Small intestine (tissue), 16 donors: ENCODE results near the gene FNDC5. TPM values are rescaled to one million over a fixed set of nuclear protein-coding genes. Genes with fewer than 3 reads are reported as not detected.

Experiments
- DNase-seq, 2 donors: peaks; one replicate each; pipeline versions ENCODE4 v3.0.0 to v3.0.0-alpha.2; 2013
- FAIRE-seq: peaks from 2 replicates; lab custom pipeline; 2012; peaks lifted over from hg19 to GRCh38; lab: Jason Lieb, UNC
- H3K27ac ChIP-seq, 3 donors: one replicate each; pipeline ENCODE4 v1.5.1; 2013; ENCODE audit warnings: low read length in 2 of 3, mild to moderate bottlenecking in 2 of 3, control low read depth in 1 of 3, inconsistent platforms in 1 of 3, low read depth in 1 of 3, moderate library complexity in 1 of 3
- H3K27me3 ChIP-seq, 3 donors: one replicate each; pipeline ENCODE4 v1.6.1; 2013; ENCODE audit warnings: low read length in 3 of 3, inconsistent platforms in 1 of 3; ENCODE audit not compliant: control insufficient read depth in 3 of 3, insufficient read depth in 3 of 3
- H3K36me3 ChIP-seq, 3 donors: one replicate each; pipeline ENCODE4 v1.6.1; 2013; ENCODE audit warnings: low read length in 3 of 3, inconsistent platforms in 1 of 3, low read depth in 1 of 3, mild to moderate bottlenecking in 1 of 3, moderate library complexity in 1 of 3; ENCODE audit not compliant: control insufficient read depth in 3 of 3, insufficient read depth in 2 of 3
- H3K4me1 ChIP-seq, 3 donors: one replicate each; pipeline ENCODE4 v1.6.1; 2013; ENCODE audit warnings: low read length in 2 of 3, inconsistent platforms in 1 of 3, low read depth in 1 of 3, mild to moderate bottlenecking in 1 of 3, moderate library complexity in 1 of 3; ENCODE audit not compliant: control insufficient read depth in 3 of 3, insufficient read depth in 2 of 3
- H3K4me3 ChIP-seq, 3 donors: one replicate each; pipeline ENCODE4 v1.5.1; 2013; ENCODE audit warnings: low read length in 3 of 3, control low read depth in 1 of 3, inconsistent platforms in 1 of 3, low read depth in 1 of 3, mild to moderate bottlenecking in 1 of 3, moderate library complexity in 1 of 3
- H3K9me3 ChIP-seq, 2 donors: one replicate each; pipeline ENCODE4 v1.6.1; 2013; ENCODE audit warnings: low read depth in 1 of 2, low read length in 1 of 2; ENCODE audit not compliant: control insufficient read depth in 2 of 2, insufficient read depth in 1 of 2
- WGBS, 3 donors: extraction: QIAGEN DNeasy Blood & Tissue Kit; methylation state at CpG; one replicate each; pipeline ENCODE4 v1.1.7; 2013; 5-methylcytosine and 5-hydroxymethylcytosine counted together
- long read RNA-seq, 10 donors: transcript quantifications; one replicate each; lab custom pipeline, GENCODE V29; 2026
- polyA plus RNA-seq, 4 donors: library from polyadenylated mRNA; stranded (reverse) in 3 of 4; unstranded in 1 of 4; fragments of 200-250 nt in 3 of 4; fragments of 120-200 nt in 1 of 4; gene quantifications; one replicate each; pipeline versions ENCODE4 v1.2.1 to v1.2.3, GENCODE V29; 2013
- donor health status: healthy with polysubstance abuse.
- donor health status: control.
- donor health status: control.
- donor health status: Bipolar disorder and iron deficiency.
- donor health status: healthy.

Gene FNDC5
- 1 to 10 TPM in 3 of 4 donors, not detected in 1; 1.1 to 5.5 (median 1.2) TPM for polyA plus RNA-seq
- long read RNA-seq, donor 1 = 0 reads
- long read RNA-seq, donor 2, partial matches to known transcripts = 0 of 1 reads
- long read RNA-seq, donor 2, other reads (novel, unspliced or antisense) = 0 of 1 reads
- long read RNA-seq, donor 3 = 0 reads
- long read RNA-seq, donor 4 = 0 reads
- long read RNA-seq, donor 5 = 0 reads
- long read RNA-seq, donor 6 = 0 reads
- long read RNA-seq, donor 7 = 0 reads
- long read RNA-seq, donor 8 = 0 reads
- long read RNA-seq, donor 9 = 0 reads
- long read RNA-seq, donor 10, partial matches to known transcripts = 0 of 1 reads
- long read RNA-seq, donor 10, other reads (novel, unspliced or antisense) = 0 of 1 reads

- H3K36me3 ChIP-seq = peaks cover 0 to 7% (median 2%) of the 10 kb centered on the region in 3 donors
- DNase-seq = peak in 1 of 2 donors; percentile 53
- peaks cover 0 to 19% (median 14%) of the 10 kb centered on the region in 3 donors for H3K27me3 ChIP-seq
- no peak for FAIRE-seq
- H3K27ac ChIP-seq = no peak within 1 kb of the TSS
- H3K4me3 ChIP-seq = peak within 1 kb of the TSS in 2 of 3 donors; percentile 45 to 56
- H3K9me3 ChIP-seq = no peaks in the 10 kb centered on the region
- peaks cover 0 to 11% (median 0%) of the 10 kb centered on the region in 3 donors for H3K4me1 ChIP-seq
- 2% methylated on average over 42 to 98 of the region's 99 CpGs for WGBS, 3 donors
Measured at GRCh38 chr1:32870615-32871363, at the start of gene FNDC5. FNDC5 (minus strand) TSS chr1:32870912.

DNA sequence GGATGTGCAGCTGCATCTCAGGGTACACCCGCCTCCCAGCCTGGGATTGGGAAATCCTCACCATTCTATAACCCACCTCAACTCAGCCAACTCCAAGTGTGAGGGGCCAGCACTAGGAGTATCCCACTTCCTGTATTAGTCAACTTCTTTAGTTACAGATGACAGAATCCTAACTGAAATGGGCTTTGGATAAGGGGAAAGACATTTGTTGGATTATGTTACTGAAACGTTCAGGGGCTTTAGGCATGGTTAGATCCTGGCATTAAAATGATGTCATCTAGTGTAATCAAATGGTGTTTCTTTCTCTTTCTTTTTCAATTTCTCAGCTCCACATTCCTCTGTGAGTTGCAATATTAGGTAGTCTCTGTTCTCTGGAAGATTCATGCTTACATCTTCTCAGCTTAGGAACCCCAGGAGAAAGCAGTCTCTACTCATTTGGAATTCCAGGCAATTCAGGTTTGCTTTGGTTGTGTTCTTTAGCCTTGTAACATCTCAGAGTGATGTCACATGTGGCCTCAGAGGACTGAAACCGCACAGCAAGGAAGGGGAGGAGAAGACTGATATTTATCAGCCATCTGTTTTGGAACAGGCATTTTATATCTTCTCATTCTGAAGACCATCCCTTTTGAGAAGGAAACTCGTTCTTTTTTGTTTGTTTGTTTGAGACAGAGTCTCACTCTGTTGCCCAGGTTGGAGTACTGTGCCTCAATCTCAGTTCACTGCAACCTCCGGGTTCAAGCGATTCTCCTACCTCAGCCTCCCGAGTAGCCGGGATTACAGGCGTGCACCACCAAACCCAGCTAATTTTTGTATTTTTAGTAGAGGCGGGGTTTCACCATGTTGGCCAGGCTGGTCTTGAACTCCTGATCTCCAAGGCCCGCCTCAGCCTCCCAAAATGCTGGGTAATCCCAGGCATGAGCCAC is 49.4 kb upstream of the FNDC5 start:
- Histone ChIP-seq H3K4me3 (no peak overlapping the region), H3K9me3 (peaks cover 0 to 3% of the 10 kb centered on the region in 2 donors), H3K4me1 (peaks cover 0 to 9% (median 2%) of the 10 kb centered on the region in 3 donors), H3K27ac (peak overlapping the region in 1 of 3 donors; percentile 45), H3K36me3 (no peaks in the 10 kb centered on the region), H3K27me3 (no peaks in the 10 kb centered on the region)
- FAIRE-seq (no peak), DNase-seq (no peak)
- 79 to 80% (median 80%) methylated on average over 11 of the region's 11 CpGs for WGBS, 3 donors

- Histone ChIP-seq H3K27ac (no peak overlapping the region), H3K4me1 (peaks cover 0 to 2% (median 0%) of the 10 kb centered on the region in 3 donors), H3K4me3 (no peak overlapping the region), H3K27me3 (no peaks in the 10 kb centered on the region), H3K9me3 (peaks cover 0 to 3% of the 10 kb centered on the region in 2 donors), H3K36me3 (no peaks in the 10 kb centered on the region)
- FAIRE-seq (no peak), DNase-seq (peak; percentile 26 to 73)
- WGBS, 3 donors = 21 to 39% (median 22%) methylated on average over 1 of the region's 1 CpG
Measured at GRCh38 chr1:32918179-32918578, 47.5 kb upstream of the FNDC5 start.

DNA sequence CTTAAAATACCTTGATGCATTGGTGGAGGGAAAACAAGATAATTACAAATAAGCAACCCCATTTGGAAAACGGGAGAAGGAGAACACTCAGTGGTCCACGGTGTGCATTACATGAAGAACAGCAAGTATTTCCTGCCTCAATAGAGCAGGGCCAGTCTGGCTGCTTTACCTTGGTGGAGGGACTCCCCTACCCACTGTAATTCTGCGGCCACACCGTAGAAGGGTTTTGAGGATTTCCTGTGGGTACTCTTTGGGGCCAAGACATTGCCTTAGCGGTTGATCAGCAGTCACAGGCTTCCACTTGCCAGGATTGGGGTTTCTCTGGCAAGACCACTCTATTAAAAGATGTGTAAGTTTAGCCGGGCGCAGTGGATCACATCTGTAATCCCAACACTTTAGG is 46.8 kb upstream of the FNDC5 start:
- Histone ChIP-seq H3K9me3 (peaks cover 0 to 3% of the 10 kb centered on the region in 2 donors), H3K36me3 (no peaks in the 10 kb centered on the region), H3K27me3 (no peaks in the 10 kb centered on the region), H3K27ac (no peak overlapping the region), H3K4me1 (peaks cover 0 to 2% (median under 1%) of the 10 kb centered on the region in 3 donors), H3K4me3 (no peak overlapping the region)
- FAIRE-seq (no peak), DNase-seq (no peak)
- WGBS, 3 donors = 65 to 81% (median 66%) methylated on average over 7 of the region's 7 CpGs

DNA sequence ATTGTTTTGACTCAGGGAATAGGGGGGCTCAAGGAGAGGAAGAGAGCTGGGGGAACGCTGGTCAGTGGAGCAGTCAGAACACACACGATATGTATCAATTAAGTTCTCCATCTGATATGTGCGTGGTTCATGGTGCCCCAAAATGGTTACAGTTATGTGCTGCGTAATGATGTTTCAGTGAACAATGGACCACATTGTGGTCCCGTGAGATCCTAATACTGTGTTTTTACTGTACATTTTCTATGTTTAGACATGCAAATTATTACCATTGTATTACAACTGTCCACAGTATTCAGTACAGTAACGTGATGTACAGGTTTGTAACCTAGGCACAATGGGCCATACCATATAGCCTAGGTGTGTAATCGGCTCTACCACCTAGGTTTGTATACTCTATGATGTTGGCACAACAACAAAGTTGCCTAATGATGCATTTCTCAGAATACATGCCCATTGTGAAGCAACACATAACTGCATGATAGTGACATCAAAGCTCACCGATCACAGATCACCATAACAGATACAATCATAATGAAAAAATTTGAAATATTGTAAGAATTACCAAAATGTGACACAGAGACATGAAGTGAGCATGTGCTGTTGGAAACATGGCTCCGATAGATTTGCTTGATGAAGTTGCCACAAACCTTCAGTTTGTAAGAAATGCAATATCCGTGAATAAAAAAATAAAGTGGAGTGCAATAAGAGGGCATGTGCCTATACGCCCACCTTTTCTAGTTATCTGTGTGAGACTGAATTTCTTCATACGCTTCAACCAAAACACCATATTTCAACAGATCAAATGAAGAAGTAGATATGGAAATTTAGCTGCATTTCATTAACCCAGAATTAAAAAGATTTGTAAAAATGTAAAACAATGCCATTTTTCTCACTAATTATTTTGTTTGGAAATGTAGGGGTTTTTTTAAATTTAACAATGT is 45.3 kb upstream of the FNDC5 start:
- Histone ChIP-seq H3K9me3 (peaks cover 0 to 3% of the 10 kb centered on the region in 2 donors), H3K4me1 (peaks cover 0 to 4% (median 2%) of the 10 kb centered on the region in 3 donors), H3K27ac (no peak overlapping the region), H3K36me3 (no peaks in the 10 kb centered on the region), H3K4me3 (no peak overlapping the region), H3K27me3 (no peaks in the 10 kb centered on the region)
- 87 to 91% (median 89%) methylated on average over 12 of the region's 12 CpGs for WGBS, 3 donors
- FAIRE-seq (no peak), DNase-seq (no peak)

- H3K4me1 ChIP-seq = peaks cover 4 to 24% (median 6%) of the 10 kb centered on the region in 3 donors
- DNase-seq = no peak
- H3K27me3 ChIP-seq = no peaks in the 10 kb centered on the region
- H3K9me3 ChIP-seq = no peaks in the 10 kb centered on the region
- H3K36me3 ChIP-seq = no peaks in the 10 kb centered on the region
- 90 to 92% (median 91%) methylated on average over 5 of the region's 5 CpGs for WGBS, 3 donors
- H3K4me3 ChIP-seq = no peak overlapping the region
- no peak overlapping the region for H3K27ac ChIP-seq
- no peak for FAIRE-seq
Measured at GRCh38 chr1:32910319-32910718, 39.6 kb upstream of the FNDC5 start.

DNA sequence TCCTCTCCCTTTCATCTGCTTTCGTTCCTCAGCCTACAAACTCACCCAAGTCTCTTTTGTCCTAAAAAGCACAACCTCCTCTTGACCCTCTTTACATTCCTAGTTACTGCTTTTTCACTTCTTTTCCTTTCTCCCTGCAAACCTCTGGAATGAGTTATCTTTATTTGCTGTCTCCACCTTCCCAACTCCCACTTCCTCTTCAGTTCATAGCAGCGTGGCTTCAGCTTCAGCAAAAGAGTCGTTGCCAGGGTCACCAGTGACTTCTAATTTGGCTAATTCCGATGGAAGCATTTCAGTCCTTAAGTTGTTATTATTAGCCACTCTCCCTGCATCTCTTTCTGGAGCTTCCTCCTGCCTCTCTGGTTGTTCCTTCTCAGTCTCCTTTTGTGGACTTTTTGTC is 36.7 kb upstream of the FNDC5 start:
- H3K4me1 ChIP-seq = peaks cover 4 to 34% (median 8%) of the 10 kb centered on the region in 3 donors
- H3K4me3 ChIP-seq = no peak overlapping the region
- FAIRE-seq = no peak
- no peaks in the 10 kb centered on the region for H3K9me3 ChIP-seq
- H3K36me3 ChIP-seq = no peaks in the 10 kb centered on the region
- DNase-seq = peak; percentile 40 to 44
- H3K27me3 ChIP-seq = peaks cover 0 to 3% (median 0%) of the 10 kb centered on the region in 3 donors
- H3K27ac ChIP-seq = peak overlapping the region in 1 of 3 donors; percentile 47
- 16 to 22% (median 20%) methylated on average over 4 of the region's 4 CpGs for WGBS, 3 donors
